Bronchial epithelial cell (primary cell): ENCODE measurements around the gene DEDD2. TPM values are rescaled to one million over a fixed set of nuclear protein-coding genes. Genes with fewer than 3 reads are reported as not detected.

Experiments used
- DNase-seq: peaks from one replicate; pipeline ENCODE4 v3.0.0-alpha.2; 2010; ENCODE audit warnings: low read depth
- FAIRE-seq: peaks from 2 replicates; lab custom pipeline; 2011; peaks lifted over from hg19 to GRCh38; lab: Jason Lieb, UNC
- H3K27me3 ChIP-seq: 2 replicates; pipeline ENCODE4 v1.5.1; 2011; ENCODE audit warnings: low read length; ENCODE audit not compliant: control insufficient read depth, insufficient read depth
- H3K36me3 ChIP-seq: 2 replicates; pipeline ENCODE4 v1.5.1; 2011; ENCODE audit warnings: low read length; ENCODE audit not compliant: control insufficient read depth, insufficient read depth
- H3K4me3 ChIP-seq: 2 replicates; pipeline ENCODE4 v1.5.1; 2011; ENCODE audit warnings: mild to moderate bottlenecking, low read depth, low read length, control low read depth
- CTCF ChIP-seq: IDR thresholded peaks from 2 replicates; pipeline ENCODE4 v1.5.1; 2011; ENCODE audit warnings: mild to moderate bottlenecking, moderate library complexity, low read length, control low read depth, inconsistent platforms; ENCODE audit not compliant: insufficient read depth, severe bottlenecking
- total RNA-seq: library from RNA; depleted of rRNA; stranded (reverse); fragments of >200 nt; gene quantifications from 2 replicates; pipeline ENCODE4 v1.2.1, GENCODE V29; 2014

The DEDD2 gene
- total RNA-seq, 1 donor from 2014 or later = 28.7 TPM

DNA sequence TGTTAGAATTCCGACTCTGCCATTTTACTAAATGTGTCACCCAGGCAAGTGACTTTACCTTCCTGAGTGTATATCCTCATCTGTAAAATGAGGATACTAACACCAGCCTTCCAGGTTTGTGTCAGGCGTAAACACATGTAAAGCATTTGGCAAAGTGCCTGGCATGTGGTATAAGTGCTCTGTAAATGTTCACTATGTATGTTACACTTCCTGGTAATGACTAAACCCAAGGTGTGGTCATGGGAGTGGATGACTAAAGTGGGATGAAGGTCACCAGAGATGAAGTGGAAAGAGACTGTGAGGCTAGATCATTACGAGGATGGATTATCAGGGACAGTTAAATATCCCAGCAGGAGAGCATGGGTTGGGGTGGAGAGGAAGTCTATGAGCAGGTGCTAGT lies 25.6 kb downstream of the DEDD2 start:
- H3K27me3 ChIP-seq = no peaks in the 10 kb centered on the region
- H3K4me3 ChIP-seq = no peak overlapping the region
- no peaks in the 10 kb centered on the region for H3K36me3 ChIP-seq
- DNase-seq (peak; percentile 98), FAIRE-seq (peak; percentile 89)
- no peak for TF ChIP-seq CTCF

- no peak for TF ChIP-seq CTCF
- Histone ChIP-seq H3K4me3 (no peak overlapping the region), H3K36me3 (no peaks in the 10 kb centered on the region), H3K27me3 (no peaks in the 10 kb centered on the region)
- no peak for DNase-seq
- no peak for FAIRE-seq
Measured at GRCh38 chr19:42191330-42191729, 26.1 kb downstream of the DEDD2 start.

DNA sequence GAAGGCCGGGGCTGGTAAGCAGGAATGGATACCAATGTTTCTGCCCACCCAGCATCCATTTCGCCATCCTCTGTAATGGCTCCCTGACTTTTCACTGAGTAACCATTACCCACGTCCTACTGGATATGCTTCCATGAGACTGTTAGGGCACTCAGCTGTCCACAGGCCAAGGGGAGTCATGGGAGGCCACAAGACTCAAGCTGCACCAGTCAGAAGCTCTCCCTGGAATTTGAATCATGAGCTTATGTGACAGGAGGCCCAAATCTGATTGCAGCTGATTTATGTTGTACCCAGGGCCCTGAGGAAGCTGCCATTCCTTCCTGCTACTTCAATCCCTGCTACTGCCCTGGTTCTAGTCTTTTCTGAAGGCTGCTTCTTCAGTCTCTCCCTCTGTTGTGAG lies 28.3 kb downstream of the DEDD2 start:
- H3K4me3 ChIP-seq = no peak overlapping the region
- FAIRE-seq (no peak), DNase-seq (no peak)
- no peaks in the 10 kb centered on the region for H3K36me3 ChIP-seq
- no peak for TF ChIP-seq CTCF
- H3K27me3 ChIP-seq = no peaks in the 10 kb centered on the region

- no peaks in the 10 kb centered on the region for H3K27me3 ChIP-seq
- no peak for TF ChIP-seq CTCF
- H3K4me3 ChIP-seq = no peak overlapping the region
- DNase-seq (no peak), FAIRE-seq (no peak)
- no peaks in the 10 kb centered on the region for H3K36me3 ChIP-seq
Measured at GRCh38 chr19:42188665-42189064, 28.8 kb downstream of the DEDD2 start.

GRCh38 chr19:42185277-42185676 lies 32.2 kb downstream of the DEDD2 start:
- TF ChIP-seq CTCF = no peak
- no peak for DNase-seq
- no peak overlapping the region for H3K4me3 ChIP-seq
- no peaks in the 10 kb centered on the region for H3K36me3 ChIP-seq
- no peaks in the 10 kb centered on the region for H3K27me3 ChIP-seq
- FAIRE-seq = no peak

DNA sequence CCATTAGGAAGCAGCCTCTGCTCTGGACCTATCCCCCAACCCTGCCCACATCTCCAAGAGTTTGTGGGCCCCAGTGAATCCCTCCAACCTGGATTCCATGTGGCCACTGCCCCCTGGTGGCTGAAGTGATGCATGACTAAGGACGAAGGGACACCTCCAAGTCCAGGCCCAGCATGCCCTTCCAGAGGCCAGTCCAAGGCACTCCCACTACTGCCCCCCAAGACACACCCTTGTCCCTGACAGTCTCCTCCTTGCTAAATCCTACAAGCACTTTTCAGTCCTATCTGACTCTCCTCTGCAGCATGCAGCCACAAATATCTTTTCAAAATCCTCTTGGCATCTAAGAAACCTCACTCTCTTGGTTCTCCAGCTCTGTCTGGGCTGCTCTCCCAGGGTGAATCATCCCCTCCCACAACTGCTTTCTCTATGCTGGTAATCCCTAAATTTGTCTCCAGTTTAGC lies 33.0 kb downstream of the DEDD2 start:
- FAIRE-seq (peak; percentile 32), DNase-seq (peak; percentile 60)
- H3K27me3 ChIP-seq = peaks cover 2% of the 10 kb centered on the region
- H3K4me3 ChIP-seq = no peak overlapping the region
- H3K36me3 ChIP-seq = no peaks in the 10 kb centered on the region
- TF ChIP-seq CTCF = peak; percentile 88
